ENCODE results near the gene MACROD2. TPM values are rescaled to one million over a fixed set of nuclear protein-coding genes. Genes with fewer than 3 reads are reported as not detected.

MACROD2 gene
- polyA plus RNA-seq, 1 donor (not counting 4 experiments of a cell fraction or from before 2014, with no cell fraction given), result 0.71 TPM

DNA sequence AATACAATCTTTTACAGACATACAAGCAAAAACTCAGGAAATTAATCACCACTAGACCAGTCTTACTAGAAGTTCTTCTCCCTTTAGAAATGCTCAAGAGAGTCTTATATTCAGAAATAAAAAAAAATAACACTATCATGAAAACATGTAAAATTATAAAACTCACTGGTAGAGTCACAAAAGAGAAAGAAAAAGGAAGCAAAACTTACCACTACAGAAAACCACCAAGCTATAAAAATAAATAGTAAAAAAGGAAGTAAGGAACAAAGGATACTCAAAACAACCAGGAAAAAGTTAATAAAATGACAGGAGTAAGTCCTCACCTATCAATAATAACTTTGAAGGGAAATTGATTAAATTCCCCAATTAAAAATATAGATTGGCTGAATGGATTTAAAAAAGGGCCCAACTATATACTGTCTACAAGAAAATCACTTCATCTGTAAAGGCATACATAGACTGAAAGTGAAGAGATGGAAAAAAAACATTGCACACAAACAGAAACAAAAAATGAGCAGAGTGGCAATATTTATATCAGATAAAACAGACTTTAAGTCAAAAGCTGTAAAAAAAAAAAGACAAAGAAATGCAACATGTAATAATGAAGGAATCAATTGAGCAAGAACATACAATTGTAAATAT, 2088.4 kb downstream of the MACROD2 start:
- no peak overlapping the region for H3K4me2 ChIP-seq (ENCODE audit: control insufficient read depth, extremely low read depth, insufficient read depth, low read depth, low read length)
- H3K79me2 ChIP-seq (ENCODE audit: control insufficient read depth, insufficient read depth, low read length), result no peaks in the 10 kb centered on the region
- no peak for TF ChIP-seq EZH2 (IDR thresholded peaks at IDR 0.05; ENCODE audit: low read length)
- TF ChIP-seq, protein P1, sequence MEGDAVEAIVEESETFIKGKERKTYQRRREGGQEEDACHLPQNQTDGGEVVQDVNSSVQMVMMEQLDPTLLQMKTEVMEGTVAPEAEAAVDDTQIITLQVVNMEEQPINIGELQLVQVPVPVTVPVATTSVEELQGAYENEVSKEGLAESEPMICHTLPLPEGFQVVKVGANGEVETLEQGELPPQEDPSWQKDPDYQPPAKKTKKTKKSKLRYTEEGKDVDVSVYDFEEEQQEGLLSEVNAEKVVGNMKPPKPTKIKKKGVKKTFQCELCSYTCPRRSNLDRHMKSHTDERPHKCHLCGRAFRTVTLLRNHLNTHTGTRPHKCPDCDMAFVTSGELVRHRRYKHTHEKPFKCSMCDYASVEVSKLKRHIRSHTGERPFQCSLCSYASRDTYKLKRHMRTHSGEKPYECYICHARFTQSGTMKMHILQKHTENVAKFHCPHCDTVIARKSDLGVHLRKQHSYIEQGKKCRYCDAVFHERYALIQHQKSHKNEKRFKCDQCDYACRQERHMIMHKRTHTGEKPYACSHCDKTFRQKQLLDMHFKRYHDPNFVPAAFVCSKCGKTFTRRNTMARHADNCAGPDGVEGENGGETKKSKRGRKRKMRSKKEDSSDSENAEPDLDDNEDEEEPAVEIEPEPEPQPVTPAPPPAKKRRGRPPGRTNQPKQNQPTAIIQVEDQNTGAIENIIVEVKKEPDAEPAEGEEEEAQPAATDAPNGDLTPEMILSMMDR (optimal IDR thresholded peaks at IDR 0.05 in 1 of 3, IDR thresholded peaks at IDR 0.05 in 1 of 3, conservative IDR thresholded peaks at IDR 0.05 in 1 of 3; ENCODE audit: extremely low read depth in 1 of 3, insufficient read depth in 2 of 3, low read length in 3 of 3), result no peak
- H3K27ac ChIP-seq (ENCODE audit: control insufficient read depth, insufficient read depth, low read length), result no peak overlapping the region
- dilution Hi-C loops (cut with MboI; ENCODE audit: extremely low pct_ligation_motif_present, low sequenced_read_pairs), result no loop called here
- H3K9ac ChIP-seq (ENCODE audit: control insufficient read depth, extremely low read depth, insufficient read depth, low read length), result no peak overlapping the region
- no peaks in the 10 kb centered on the region for H3K27me3 ChIP-seq (ENCODE audit: control insufficient read depth, extremely low read depth, insufficient read depth, low read length)
- H3K9me3 ChIP-seq (ENCODE audit: control insufficient read depth, low read depth, low read length), result no peaks in the 10 kb centered on the region
- no peak overlapping the region for H2AFZ ChIP-seq (ENCODE audit: control insufficient read depth, low read length)
- H3K4me3 ChIP-seq (ENCODE audit: control insufficient read depth in 2 of 3, extremely low read depth in 1 of 3, insufficient read depth in 2 of 3, low read depth in 1 of 3, low read length in 3 of 3), result no peak overlapping the region
- H4K20me1 ChIP-seq (ENCODE audit: control insufficient read depth, extremely low read depth, insufficient read depth, low read length), result no peaks in the 10 kb centered on the region
- no peaks in the 10 kb centered on the region for H3K9me1 ChIP-seq (ENCODE audit: control insufficient read depth, extremely low read depth, insufficient read depth, low read length)
- FAIRE-seq, result no peak
- DNase-seq (ENCODE audit: low read depth, low spot score), result no peak
- H3K36me3 ChIP-seq (ENCODE audit: control insufficient read depth in 2 of 2, extremely low read depth in 1 of 2, insufficient read depth in 2 of 2, low read length in 2 of 2), result no peaks in the 10 kb centered on the region
- no peaks in the 10 kb centered on the region for H3K4me1 ChIP-seq (ENCODE audit: control insufficient read depth, extremely low read depth, insufficient read depth, low read length)

DNA sequence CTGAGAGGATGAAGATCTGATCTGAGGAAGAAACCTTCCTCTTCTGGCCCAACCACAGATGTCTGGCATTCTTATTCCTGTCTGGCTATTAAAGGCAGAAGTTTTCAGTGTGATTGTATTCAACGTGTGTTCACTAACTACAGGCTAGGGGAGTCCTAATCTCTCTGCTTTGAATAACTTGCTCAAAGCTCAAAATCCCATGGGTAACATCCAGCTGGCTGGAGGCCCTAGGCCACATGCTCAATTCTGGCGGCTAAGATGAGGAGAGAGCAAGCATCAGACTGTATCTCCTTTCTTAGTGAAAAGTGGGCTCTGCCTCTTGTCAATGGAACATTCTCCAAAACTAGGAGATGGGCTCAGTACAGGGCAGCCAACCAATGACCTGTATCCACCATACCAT, 2099.9 kb downstream of the MACROD2 start:
- Histone ChIP-seq H3K27me3 (ENCODE audit: control insufficient read depth, extremely low read depth, insufficient read depth, low read length) (no peaks in the 10 kb centered on the region), H3K4me2 (ENCODE audit: control insufficient read depth, extremely low read depth, insufficient read depth, low read depth, low read length) (no peak overlapping the region), H3K27ac (ENCODE audit: control insufficient read depth, insufficient read depth, low read length) (no peak overlapping the region), H3K9me3 (ENCODE audit: control insufficient read depth, low read depth, low read length) (no peaks in the 10 kb centered on the region), H3K9ac (ENCODE audit: control insufficient read depth, extremely low read depth, insufficient read depth, low read length) (no peak overlapping the region), H3K4me1 (ENCODE audit: control insufficient read depth, extremely low read depth, insufficient read depth, low read length) (no peaks in the 10 kb centered on the region), H4K20me1 (ENCODE audit: control insufficient read depth, extremely low read depth, insufficient read depth, low read length) (no peaks in the 10 kb centered on the region), H3K79me2 (ENCODE audit: control insufficient read depth, insufficient read depth, low read length) (no peaks in the 10 kb centered on the region), H3K36me3 (ENCODE audit: control insufficient read depth in 2 of 2, extremely low read depth in 1 of 2, insufficient read depth in 2 of 2, low read length in 2 of 2) (no peaks in the 10 kb centered on the region), H3K9me1 (ENCODE audit: control insufficient read depth, extremely low read depth, insufficient read depth, low read length) (no peaks in the 10 kb centered on the region), H3K4me3 (ENCODE audit: control insufficient read depth in 2 of 3, extremely low read depth in 1 of 3, insufficient read depth in 2 of 3, low read depth in 1 of 3, low read length in 3 of 3) (no peak overlapping the region), H2AFZ (ENCODE audit: control insufficient read depth, low read length) (no peak overlapping the region)
- no peak for DNase-seq (ENCODE audit: low read depth, low spot score)
- TF ChIP-seq EZH2 (IDR thresholded peaks at IDR 0.05; ENCODE audit: low read length), result no peak
- TF ChIP-seq, protein P1 (optimal IDR thresholded peaks at IDR 0.05 in 1 of 3, IDR thresholded peaks at IDR 0.05 in 1 of 3, conservative IDR thresholded peaks at IDR 0.05 in 1 of 3; ENCODE audit: extremely low read depth in 1 of 3, insufficient read depth in 2 of 3, low read length in 3 of 3), result no peak
- no peak for FAIRE-seq
- dilution Hi-C loops (cut with MboI; ENCODE audit: extremely low pct_ligation_motif_present, low sequenced_read_pairs), result no loop called here
